SK-N-SH (cell line): Measurements from ENCODE around the gene CCDC197. TPM values are rescaled to one million over a fixed set of nuclear protein-coding genes. Genes with fewer than 3 reads are reported as not detected.

Experiments used
- CTCF ChIA-PET: fragments of 300-600, 350-600 bp; formaldehyde crosslinking; extraction: SDS; loops from one replicate; lab custom pipeline; 2021; lab: Yijun Ruan, JAX
- POLR2A ChIA-PET: fragments of 350-600 bp; sonication (Branson Sonifier 250); formaldehyde crosslinking; extraction: SDS; loops from one replicate; lab custom pipeline; 2020; ENCODE audit warnings: antibody characterized with exemption, inconsistent platforms; lab: Yijun Ruan, JAX
- DNase-seq: peaks from one replicate; pipeline ENCODE4 v3.0.0; 2012
- H2AFZ ChIP-seq: fragments of 200-600 bp; sonication (generic); 2 replicates; pipeline ENCODE4 v1.8.1; 2016; ENCODE audit warnings: antibody characterized with exemption, mild to moderate bottlenecking, low read depth
- H3F3A ChIP-seq: fragments of 200-600 bp; sonication (generic); replicated peaks from 2 replicates; pipeline ENCODE3; 2016; ENCODE audit warnings: antibody characterized with exemption, mild to moderate bottlenecking; ENCODE audit not compliant: insufficient read depth
- H3K27ac ChIP-seq, 2 experiments: fragments of 200-500 bp in 1 of 2; fragments of 200-600 bp in 1 of 2; sonication (Bioruptor generic) in 1 of 2; sonication (generic), shearing (Covaris generic) in 1 of 2; 2 replicates each; pipeline versions ENCODE4 v1.5.1 to v1.6.1; 2014 to 2016; ENCODE audit warnings: low read depth in 2 of 2, inconsistent platforms in 1 of 2, low read length in 1 of 2, mild to moderate bottlenecking in 1 of 2, mixed read lengths in 1 of 2
- H3K27me3 ChIP-seq: fragments of 200-600 bp; sonication (generic), shearing (Covaris generic); 2 replicates; pipeline ENCODE4 v1.6.1; 2016; ENCODE audit warnings: mixed run types; ENCODE audit not compliant: insufficient read depth
- H3K36me3 ChIP-seq, 2 experiments: fragments of 200-500 bp in 1 of 2; fragments of 200-600 bp in 1 of 2; sonication (Bioruptor generic) in 1 of 2; sonication (generic) in 1 of 2; replicated peaks in 1 of 2; 2 replicates each; pipeline versions ENCODE3 to v1.5.1; 2014 to 2016; ENCODE audit warnings: low read length in 1 of 2, mild to moderate bottlenecking in 1 of 2; ENCODE audit not compliant: insufficient read depth in 2 of 2, control insufficient read depth in 1 of 2
- H3K4me1 ChIP-seq, 2 experiments: fragments of 200-500 bp in 1 of 2; fragments of 200-600 bp in 1 of 2; sonication (Bioruptor generic) in 1 of 2; sonication (generic), shearing (Covaris generic) in 1 of 2; 2 replicates each; pipeline versions ENCODE4 v1.5.1 to v1.6.1; 2014 to 2016; ENCODE audit warnings: low read depth in 1 of 2, low read length in 1 of 2, mixed run types in 1 of 2; ENCODE audit not compliant: insufficient read depth in 2 of 2, control insufficient read depth in 1 of 2
- H3K4me2 ChIP-seq: fragments of 200-600 bp; sonication (generic), shearing (Covaris generic); 2 replicates; pipeline ENCODE4 v1.6.1; 2017; ENCODE audit warnings: mixed run types
- H3K4me3 ChIP-seq, 2 experiments: fragments of 200-500 bp in 1 of 2; fragments of 200-600 bp in 1 of 2; sonication (Bioruptor generic) in 1 of 2; sonication (generic), shearing (Covaris generic) in 1 of 2; 2 replicates each; pipeline versions ENCODE4 v1.5.1 to v1.8.1; 2014 to 2016; ENCODE audit warnings: low read depth in 2 of 2, inconsistent platforms in 1 of 2, low read length in 1 of 2, mild to moderate bottlenecking in 1 of 2, mixed read lengths in 1 of 2, moderate library complexity in 1 of 2
- H3K79me2 ChIP-seq: fragments of 200-600 bp; sonication (generic); 2 replicates; pipeline ENCODE4 v1.8.1; 2017; ENCODE audit warnings: mild to moderate bottlenecking; ENCODE audit not compliant: insufficient read depth
- H3K9ac ChIP-seq: fragments of 200-600 bp; sonication (generic); 2 replicates; pipeline ENCODE4 v1.6.1; 2017; ENCODE audit warnings: mixed run types
- H3K9me2 ChIP-seq: fragments of 200-600 bp; sonication (generic); 2 replicates; pipeline ENCODE4 v1.6.1; 2017; ENCODE audit warnings: mixed run types
- H3K9me3 ChIP-seq: fragments of 200-600 bp; sonication (generic); 2 replicates; pipeline ENCODE4 v1.6.1; 2017; ENCODE audit warnings: mixed run types, mild to moderate bottlenecking, moderate library complexity
- H4K20me1 ChIP-seq: fragments of 200-600 bp; sonication (generic); 2 replicates; pipeline ENCODE4 v1.6.1; 2017; ENCODE audit warnings: mild to moderate bottlenecking, mixed run types; ENCODE audit not compliant: insufficient read depth
- CHD2 ChIP-seq: fragments of 150-350 bp; IDR thresholded peaks from 2 replicates; pipeline ENCODE4 v1.6.1; 2018; ENCODE audit warnings: low read length; ENCODE audit not compliant: partially characterized antibody
- EZH2phosphoT487 ChIP-seq: fragments of 200-600 bp; sonication (generic); IDR thresholded peaks from 2 replicates; pipeline ENCODE4 v1.6.1; 2017; ENCODE audit warnings: low read depth, mixed run types, mild to moderate bottlenecking, antibody characterized with exemption, moderate library complexity, borderline replicate concordance
- GATA2 ChIP-seq: sonication (generic); formaldehyde crosslinking; IDR thresholded peaks from 2 replicates; pipeline ENCODE4 v1.5.0; 2020; ENCODE audit warnings: mild to moderate bottlenecking, missing genetic modification reagents
- NFIC ChIP-seq: IDR thresholded peaks from 2 replicates; pipeline ENCODE4 v1.4.0; 2012; ENCODE audit warnings: borderline replicate concordance
- PBX3 ChIP-seq: IDR thresholded peaks from 2 replicates; pipeline ENCODE4; 2012
- RFX5 ChIP-seq: IDR thresholded peaks from 2 replicates; pipeline ENCODE4 v1.6.1; 2012; ENCODE audit warnings: mild to moderate bottlenecking, improper control_type of control experiment, low read length
- YY1 ChIP-seq: IDR thresholded peaks from 2 replicates; pipeline ENCODE4 v1.4.0; 2012; ENCODE audit warnings: low read depth, mild to moderate bottlenecking
- ZBTB33 ChIP-seq: IDR thresholded peaks from 2 replicates; pipeline ENCODE4 v1.4.0; 2012; ENCODE audit warnings: low read depth, borderline replicate concordance
- WGBS: methylation state at CpG from one replicate; pipeline ENCODE4 v1.1.6; 2017; ENCODE audit warnings: low lambda C conversion rate; 5-methylcytosine and 5-hydroxymethylcytosine counted together
- polyA plus RNA-seq, 3 experiments: library from polyadenylated mRNA; depleted of rRNA; stranded (reverse); fragments of >200 nt; gene quantifications; 2 replicates each; pipeline ENCODE4 v1.2.3, GENCODE V29; 2012

The CCDC197 gene
- polyA plus RNA-seq, 1 of the 3 experiments (the other 2 are of a cell fraction): not detected

GRCh38 chr14:94011795-94012194, 14.7 kb downstream of the CCDC197 start:
- POLR2A ChIA-PET: no interaction called here
- H3K9ac ChIP-seq: no peak overlapping the region
- H3K9me2 ChIP-seq: no peaks in the 10 kb centered on the region
- CTCF ChIA-PET: interaction anchor here (1.0 to 2.3 kb wide), 8 partner anchors 8 to 125 kb away, joined by 3 to 15 read pairs (median 3); no protein-coding TSS in a partner anchor
- H4K20me1 ChIP-seq: no peaks in the 10 kb centered on the region
- H3K4me1 ChIP-seq: peaks cover 0 to 3% of the 10 kb centered on the region in 2 experiments; a peak in 1 of 4 replicates
- H3K4me2 ChIP-seq: no peak overlapping the region
- WGBS: 44% methylated on average over 2 of the region's 2 CpGs
- no peaks in the 10 kb centered on the region for H3K9me3 ChIP-seq
- peaks cover 6% of the 10 kb centered on the region; the same call in 1 of the 2 replicates for H3K27me3 ChIP-seq
- no peak overlapping the region for H3K4me3 ChIP-seq
- H3K36me3 ChIP-seq: no peaks in the 10 kb centered on the region
- H2AFZ ChIP-seq: no peak overlapping the region
- H3K79me2 ChIP-seq: no peaks in the 10 kb centered on the region
- H3K27ac ChIP-seq: no peak overlapping the region
- DNase-seq: no peak
- H3F3A ChIP-seq: no peaks in the 10 kb centered on the region
- TF ChIP-seq NFIC (peak; percentile 34; the same call in 1 of the 2 replicates), GATA2 (CRISPR knock-in tag) (no peak)

GRCh38 chr14:94014382-94014781, 17.3 kb downstream of the CCDC197 start:
- 82% methylated on average over 6 of the region's 6 CpGs for WGBS
- Histone ChIP-seq H3K79me2 (no peaks in the 10 kb centered on the region), H3K4me2 (no peak overlapping the region), H3K9me2 (no peaks in the 10 kb centered on the region), H3K4me1 (peaks cover 0 to 3% of the 10 kb centered on the region in 2 experiments; a peak in 1 of 4 replicates), H3K27ac (no peak overlapping the region), H4K20me1 (no peaks in the 10 kb centered on the region), H3K9me3 (no peaks in the 10 kb centered on the region), H3F3A (no peaks in the 10 kb centered on the region), H3K9ac (no peak overlapping the region), H3K27me3 (peaks cover 6% of the 10 kb centered on the region; the same call in 1 of the 2 replicates), H3K4me3 (no peak overlapping the region), H2AFZ (no peak overlapping the region), H3K36me3 (no peaks in the 10 kb centered on the region)
- CTCF ChIA-PET: interaction anchor here (0.7 to 2.5 kb wide), 6 partner anchors 10 to 166 kb away, joined by 3 to 7 read pairs (median 5); no protein-coding TSS in a partner anchor
- no peak for TF ChIP-seq RFX5
- TF ChIP-seq NFIC: no peak
- TF ChIP-seq YY1: no peak
- no peak for TF ChIP-seq CHD2
- no peak for TF ChIP-seq PBX3
- TF ChIP-seq EZH2phosphoT487: no peak
- no peak for TF ChIP-seq ZBTB33
- no peak for TF ChIP-seq GATA2 (CRISPR knock-in tag)
- DNase-seq: no peak
- POLR2A ChIA-PET: no interaction called here
